HG03280 (cell line): ENCODE data around the gene HIVEP3.

Experiments used
- ATAC-seq: cut with Tn5 transposase; IDR thresholded peaks from one replicate; pipeline ENCODE4 v1.9.1; 2021; ENCODE audit warnings: mild to moderate bottlenecking, moderate library complexity; ENCODE audit not compliant: unreplicated experiment

HIVEP3 gene

DNA sequence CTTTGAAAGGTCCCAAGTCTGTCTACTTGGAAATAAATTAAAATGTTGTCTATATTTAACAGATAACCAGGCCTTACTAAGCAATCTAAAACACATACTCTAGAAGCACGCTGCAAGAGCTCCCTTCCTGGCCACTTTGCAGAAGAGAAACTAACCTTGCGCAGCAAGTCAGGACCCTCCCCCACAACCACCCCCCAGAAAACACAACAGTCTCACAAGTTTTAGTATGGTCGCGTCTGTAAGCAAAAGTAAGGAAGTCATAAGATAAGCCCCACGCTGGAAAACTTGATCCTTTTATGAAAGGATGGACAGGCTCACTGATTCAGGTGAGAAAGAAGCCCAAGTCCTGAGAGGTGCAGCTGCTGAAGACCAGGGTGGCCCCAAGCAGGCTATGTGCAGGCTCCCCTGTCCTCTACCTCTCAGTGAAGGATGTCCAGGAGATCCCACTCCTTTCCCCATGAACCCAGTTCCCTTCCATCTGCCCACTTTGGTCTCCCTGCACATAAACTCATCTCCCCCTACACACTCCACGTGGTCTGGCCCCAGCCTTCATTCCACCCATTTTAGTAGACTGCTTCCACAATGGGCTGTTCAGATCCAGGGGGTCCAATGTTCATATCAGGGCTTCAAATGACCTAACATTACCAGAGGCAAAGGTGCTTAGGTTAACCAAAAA lies 23.8 kb downstream of the HIVEP3 start:
- no peak for ATAC-seq

DNA sequence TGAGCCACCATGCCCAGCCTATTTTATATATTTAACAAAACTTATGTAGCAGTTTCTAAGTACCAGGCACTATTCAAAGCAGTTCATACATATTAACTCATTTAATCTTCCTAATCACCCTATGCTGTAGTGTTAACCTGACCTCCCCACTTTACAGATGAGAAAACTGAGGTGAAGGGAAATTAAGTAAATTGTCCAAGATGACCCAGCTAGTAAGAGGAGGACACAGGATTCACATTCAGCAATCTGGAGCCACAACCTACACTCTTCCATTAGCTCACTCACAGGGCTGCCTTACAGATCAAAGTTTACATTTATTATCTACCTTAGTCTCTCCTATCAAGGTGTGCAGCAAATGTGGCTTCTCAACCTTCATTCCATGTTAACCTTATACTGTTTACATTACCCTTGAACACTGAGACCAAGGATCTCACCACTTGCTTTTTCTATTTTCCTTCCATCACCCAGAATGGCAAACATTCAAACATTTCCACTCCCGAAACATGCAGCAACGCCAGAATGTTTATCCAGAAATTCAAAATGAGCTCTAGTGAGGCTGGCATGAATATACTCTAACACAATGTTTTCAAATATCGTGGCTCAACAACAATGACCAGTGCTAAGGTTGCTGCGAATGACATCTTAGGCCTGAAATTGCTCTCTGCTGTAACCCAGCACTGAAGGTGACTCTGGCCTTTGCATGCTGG lies 24.5 kb downstream of the HIVEP3 start:
- no peak for ATAC-seq

DNA sequence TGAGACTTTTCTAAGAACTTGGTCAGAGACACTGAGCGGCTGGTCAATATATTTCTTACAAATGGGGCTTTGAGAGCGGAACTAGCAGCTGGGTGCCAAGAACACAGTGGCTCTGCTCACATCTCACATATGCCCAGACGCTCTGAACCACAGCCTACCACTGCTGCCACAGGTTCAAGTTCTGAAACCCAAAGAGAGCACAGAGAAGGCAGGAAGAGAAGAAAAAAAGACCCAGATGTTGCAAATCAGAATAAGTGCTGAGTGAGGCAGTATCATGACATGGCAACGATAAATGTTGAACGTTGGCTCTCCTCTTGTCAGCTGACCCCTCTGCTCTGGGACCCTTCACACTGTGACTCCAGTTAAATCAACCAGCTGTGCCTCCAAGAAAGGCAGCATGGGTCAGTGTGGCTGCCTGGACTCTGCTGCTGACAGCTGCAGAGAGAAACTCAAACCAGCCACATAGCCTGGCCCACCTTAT lies 26.4 kb downstream of the HIVEP3 start:
- no peak for ATAC-seq

DNA sequence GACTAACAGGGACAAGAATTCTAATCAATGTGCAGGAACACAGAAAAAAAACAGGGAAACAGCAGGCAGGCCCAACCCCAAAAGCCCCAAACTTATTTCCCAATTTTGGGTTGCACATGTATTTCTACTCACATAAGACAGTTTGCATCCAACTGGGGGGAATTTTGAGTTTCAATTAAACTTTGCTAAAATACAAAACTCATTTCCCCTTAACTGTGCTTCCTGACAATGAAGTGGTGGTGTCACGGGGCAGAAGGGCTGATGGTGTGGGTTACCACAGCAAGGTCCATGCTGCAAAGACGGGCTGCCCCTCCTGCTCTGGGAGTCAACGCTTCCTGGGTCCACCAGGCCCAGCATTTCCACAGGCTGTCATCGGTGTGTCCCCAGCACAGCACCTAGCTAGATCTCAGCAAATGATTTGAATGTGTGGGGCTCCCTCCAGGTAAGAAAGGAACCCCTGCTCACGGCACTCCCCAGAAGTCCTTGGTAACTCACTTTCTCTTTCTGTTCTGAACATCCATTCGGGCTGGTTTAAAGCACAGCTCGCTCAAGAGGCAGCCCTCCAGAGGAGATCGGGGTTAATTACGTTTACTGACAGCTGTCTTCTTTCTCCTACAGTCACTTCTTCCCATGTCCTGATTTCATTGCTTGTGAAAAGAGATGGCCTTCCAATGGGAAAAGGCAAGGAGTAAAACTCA lies 27.4 kb downstream of the HIVEP3 start:
- peak; percentile 84 for ATAC-seq

DNA sequence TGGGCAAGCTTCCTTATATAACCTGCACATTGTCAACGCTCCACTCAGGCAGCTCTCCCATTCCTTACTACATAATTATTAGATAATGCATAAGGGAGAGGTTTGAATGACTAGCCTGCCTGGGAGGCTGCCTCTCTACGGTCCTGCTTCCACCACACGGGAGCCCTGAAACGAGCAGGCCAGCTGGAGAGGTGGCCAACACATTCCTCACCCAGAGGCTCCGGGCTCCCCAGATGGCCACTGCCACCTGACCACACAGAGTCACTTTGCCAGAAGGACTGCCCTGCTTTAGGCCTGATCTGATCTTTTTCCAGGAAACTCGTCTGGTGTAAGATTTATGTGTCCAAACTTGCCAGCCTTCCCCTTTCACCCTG lies 27.9 kb downstream of the HIVEP3 start:
- ATAC-seq, result no peak

- ATAC-seq, result no peak
Measured at GRCh38 chr1:41889506-41890414, 29.0 kb downstream of the HIVEP3 start.

DNA sequence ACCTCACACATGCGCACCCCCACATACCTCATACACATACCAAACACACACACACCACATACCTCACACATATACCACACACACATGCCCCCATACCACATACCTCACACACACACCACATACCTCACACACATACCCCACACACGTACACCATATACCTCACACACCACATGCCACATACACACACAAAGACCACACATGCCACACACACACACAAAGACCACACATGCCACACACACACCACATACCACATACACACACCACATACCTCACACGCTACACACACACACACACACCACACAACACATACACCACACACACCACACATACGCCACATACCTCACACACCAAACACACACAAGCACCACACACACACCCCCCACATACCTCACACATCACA lies 30.0 kb downstream of the HIVEP3 start:
- ATAC-seq, result no peak

- ATAC-seq, result no peak
Measured at GRCh38 chr1:41887365-41887764, 31.4 kb downstream of the HIVEP3 start.

GRCh38 chr1:41884256-41885230 lies 34.2 kb downstream of the HIVEP3 start:
- no peak for ATAC-seq

GRCh38 chr1:41883507-41883906 lies 35.2 kb downstream of the HIVEP3 start:
- ATAC-seq, result no peak

DNA sequence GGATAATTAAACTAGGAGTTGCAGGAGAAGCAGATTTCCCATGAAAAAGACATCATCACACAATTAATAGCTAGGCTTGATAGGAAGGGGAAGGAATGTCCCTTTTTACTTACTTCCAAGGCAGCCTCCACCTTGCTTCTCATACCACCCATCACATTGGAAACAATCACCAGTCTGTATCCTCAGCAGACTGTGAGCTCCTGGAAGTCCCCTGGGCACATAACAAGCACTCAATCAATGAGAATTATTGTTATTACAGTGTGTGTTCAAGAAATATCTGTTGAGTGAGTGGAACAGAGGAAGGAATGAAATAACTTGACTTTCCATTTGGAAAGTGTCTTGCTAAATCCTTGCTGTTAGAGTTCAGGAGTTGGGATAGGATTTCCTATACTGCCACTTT lies 36.2 kb downstream of the HIVEP3 start:
- ATAC-seq, result no peak

GRCh38 chr1:41882068-41882477 lies 36.6 kb downstream of the HIVEP3 start:
- ATAC-seq, result no peak

DNA sequence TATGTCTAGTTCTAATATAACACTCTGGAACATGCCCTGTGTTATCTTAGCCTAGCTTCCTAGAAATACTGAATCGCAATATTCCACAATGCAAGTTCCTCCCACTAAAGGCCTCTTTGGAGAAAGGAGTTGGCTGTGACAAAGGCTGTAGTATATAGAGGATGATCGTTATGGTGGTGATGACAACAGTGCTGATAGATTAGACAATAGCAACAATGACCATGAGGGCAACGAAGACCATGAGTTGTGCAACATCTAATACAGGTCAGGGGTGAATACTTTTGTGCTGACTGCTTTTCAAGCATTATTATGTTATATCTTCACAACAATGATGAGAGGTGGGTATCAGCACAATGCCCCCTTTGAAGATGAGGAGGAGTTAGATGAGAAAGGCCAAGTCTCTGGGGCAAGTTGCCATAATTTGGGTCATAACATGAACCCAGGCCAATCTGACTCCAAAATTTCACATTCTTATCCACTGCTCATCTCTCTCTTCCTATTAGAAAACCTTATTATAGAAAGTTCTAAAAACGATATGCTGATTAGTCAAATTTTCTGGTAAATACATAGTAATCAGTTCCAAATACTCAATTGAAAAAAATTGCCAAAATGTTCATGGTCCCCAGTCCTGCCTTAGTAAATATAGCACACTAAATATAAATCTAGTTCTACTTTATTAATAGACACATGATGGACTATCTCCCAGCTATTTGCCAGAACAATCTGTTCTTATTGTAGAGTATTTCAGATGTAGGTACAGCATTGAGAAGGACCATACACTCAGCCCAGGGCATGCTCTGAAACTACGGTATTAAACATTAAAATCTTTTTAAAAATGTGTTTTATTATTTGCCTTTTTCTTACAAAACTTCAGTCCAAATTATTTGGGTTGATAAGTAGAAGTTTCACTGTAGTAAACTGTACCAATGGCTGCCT lies 37.5 kb downstream of the HIVEP3 start:
- ATAC-seq, result no peak

DNA sequence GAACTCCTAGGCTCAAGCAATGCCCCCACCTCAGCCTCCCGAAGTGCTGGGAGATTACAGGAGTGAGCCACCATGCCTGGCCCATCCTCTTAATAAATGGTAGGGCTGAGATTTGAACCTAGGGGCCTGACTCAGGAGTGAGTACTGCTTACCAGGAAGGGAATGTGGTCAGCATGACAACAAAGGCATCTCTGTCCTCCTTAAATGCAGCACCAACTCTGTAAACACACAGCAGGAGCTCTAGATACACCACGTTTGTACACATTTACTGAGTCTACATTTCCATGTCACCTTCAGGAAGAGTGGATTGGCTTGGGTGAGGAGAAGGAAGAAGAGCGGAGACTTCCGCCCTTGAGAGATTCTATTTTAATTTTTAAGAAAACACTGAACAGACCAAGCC lies 38.5 kb downstream of the HIVEP3 start:
- no peak for ATAC-seq

- ATAC-seq, result no peak
Measured at GRCh38 chr1:41879617-41880016, 39.1 kb downstream of the HIVEP3 start.

DNA sequence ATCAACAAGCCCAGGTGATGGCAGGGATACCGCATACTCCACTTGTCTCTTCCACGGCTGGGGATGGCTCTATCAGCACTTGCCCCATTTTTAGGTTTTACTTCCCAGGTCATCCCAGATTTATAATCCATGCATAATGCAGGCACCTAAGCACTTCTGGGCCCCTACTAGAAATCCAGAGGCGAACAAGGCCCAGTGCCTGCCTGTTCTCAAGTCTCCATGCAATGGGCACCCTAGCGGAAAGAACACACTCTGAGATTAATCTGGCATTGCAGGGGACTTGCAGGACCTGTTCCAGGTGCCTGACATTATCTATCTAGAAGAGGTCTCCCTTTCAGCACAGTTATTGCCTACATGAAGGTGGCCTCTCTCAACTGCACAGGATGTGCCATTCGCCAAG lies 39.8 kb downstream of the HIVEP3 start:
- ATAC-seq, result no peak

DNA sequence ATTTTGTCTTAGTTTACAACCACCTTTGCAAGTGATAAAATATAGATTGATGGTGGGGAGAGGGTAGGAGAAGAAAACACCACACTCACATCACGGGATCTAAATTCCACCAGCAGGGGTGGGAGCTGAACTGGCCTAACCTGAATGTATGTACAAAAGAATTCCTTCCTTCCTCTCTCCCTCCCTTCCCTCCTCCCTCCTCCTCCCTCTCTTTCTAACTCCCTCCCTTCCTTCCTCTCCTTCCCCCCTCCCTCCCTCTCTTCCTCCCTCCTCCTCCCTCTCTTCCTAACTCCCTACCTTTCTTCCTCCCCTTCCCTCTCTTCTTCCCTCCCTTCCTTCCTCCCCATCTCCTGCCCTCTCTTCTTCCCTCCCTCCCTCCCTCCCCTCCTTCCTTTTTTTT lies 40.2 kb downstream of the HIVEP3 start:
- ATAC-seq, result no peak

GRCh38 chr1:41876576-41877445 lies 41.9 kb downstream of the HIVEP3 start:
- ATAC-seq, result no peak
